Left hindlimb (tissue), 1 donor: ENCODE data around the gene MPND.
A peak's percentile ranks its signal among the peaks of the same experiment; 100 is the strongest.

Experiments
- DNase-seq: peaks from one replicate; pipeline ENCODE4 v3.0.0-alpha.2; 2018

MPND gene

DNA sequence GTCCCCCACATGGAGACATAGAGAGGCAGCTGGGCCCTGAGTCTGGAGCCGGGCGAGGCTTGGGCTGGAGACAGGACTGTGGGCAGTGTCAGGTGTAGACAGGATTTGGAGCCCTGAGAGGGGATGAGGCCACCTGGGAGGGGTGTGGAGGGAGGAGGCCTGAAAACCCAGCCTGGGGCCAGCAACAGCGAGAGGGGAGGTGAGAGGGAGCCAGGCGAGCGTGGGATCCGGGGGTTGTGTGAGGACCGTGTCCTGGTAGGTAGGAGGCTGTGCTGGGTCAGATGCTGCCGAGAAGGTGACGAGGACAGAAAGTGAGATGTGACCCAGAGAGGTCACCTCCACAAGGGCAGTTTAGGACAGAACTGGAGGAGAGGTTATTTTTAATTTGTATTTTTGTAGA lies 7.4 kb downstream of the MPND start:
- DNase-seq, result no peak

DNA sequence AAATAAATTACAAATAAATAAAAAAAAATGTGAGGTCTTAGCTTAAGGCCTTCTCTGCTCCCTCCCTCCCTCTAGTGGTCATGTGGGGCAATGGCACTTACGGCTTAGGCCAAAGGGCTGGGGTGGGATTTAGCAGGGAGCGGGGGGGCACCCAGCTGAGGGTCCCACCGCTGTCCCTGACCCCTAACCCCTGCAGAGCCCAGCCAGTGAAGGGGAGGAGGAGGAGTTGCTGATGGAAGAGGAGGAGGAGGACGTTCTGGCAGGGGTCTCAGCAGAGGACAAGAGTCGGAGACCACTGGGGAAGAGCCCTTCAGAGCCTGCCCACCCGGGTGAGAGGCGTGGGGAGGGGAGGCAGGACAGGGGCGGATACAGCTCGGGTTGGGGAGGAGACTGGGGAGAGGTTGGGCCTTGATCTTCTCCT lies 9.3 kb downstream of the MPND start:
- DNase-seq, result peak; percentile 40

DNA sequence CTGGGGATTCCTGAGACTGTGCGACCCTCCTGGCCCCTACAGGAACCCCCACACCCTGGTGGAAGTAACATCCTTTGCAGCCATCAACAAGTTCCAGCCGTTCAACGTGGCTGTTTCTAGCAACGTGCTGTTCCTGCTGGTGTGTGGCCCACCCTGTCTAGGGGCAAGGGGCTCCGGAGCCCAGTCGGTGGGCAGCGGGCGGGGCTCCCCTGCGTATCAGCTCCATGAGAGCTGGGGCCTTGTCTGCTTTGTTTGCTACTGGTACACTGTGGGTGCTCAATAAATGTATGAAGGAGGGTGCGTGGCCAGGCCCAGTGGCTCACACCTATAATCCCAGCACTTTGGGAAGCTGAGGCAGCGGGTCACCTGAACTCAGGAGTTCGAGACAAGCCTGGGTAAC lies 10.9 kb downstream of the MPND start:
- no peak for DNase-seq

DNA sequence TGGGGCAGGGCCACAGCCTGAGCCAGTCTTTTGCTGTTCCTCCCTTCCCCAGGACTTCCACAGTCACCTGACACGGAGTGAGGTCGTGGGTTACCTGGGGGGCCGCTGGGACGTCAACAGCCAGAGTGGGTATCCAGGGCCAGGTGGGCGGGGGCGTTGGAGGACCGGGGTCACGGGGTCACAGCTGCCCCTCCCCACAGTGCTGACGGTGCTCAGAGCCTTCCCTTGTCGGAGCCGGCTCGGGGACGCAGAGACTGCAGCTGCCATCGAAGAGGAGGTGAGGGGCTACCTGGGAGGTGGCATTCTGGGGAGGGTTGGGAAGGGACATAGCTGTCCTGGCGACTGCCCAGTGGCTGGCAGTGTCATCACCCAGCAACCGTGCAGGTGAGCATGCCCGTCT lies 11.5 kb downstream of the MPND start:
- no peak for DNase-seq

DNA sequence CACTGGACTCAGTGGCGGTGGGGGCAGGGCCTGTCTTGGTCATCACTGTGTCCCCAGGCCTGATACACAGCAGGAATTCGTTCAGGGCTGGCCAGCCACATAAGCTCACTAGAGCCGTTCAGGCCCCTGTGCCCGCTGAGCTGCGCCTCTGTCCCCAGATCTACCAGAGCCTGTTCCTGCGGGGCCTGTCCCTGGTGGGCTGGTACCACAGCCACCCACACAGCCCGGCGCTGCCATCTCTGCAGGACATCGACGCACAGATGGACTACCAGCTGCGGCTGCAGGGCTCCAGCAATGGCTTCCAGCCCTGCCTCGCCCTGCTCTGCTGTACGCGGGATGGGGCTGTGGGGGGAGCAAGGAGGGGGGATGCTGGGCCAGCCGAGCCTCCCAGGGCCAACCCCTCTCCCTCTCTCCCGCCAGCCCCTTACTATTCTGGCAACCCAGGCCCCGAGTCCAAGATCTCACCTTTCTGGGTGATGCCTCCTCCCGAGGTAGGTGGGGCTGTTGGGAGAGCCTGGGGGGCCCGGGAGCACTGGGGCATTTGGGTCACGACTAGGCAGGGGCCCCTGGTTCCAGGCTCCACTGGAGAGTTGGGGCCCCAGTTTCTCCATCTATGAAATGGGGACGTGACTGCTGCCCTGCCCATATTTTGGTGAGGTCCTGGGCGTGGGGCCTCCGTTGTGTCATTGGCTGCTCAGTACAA lies 13.9 kb downstream of the MPND start:
- no peak for DNase-seq

DNA sequence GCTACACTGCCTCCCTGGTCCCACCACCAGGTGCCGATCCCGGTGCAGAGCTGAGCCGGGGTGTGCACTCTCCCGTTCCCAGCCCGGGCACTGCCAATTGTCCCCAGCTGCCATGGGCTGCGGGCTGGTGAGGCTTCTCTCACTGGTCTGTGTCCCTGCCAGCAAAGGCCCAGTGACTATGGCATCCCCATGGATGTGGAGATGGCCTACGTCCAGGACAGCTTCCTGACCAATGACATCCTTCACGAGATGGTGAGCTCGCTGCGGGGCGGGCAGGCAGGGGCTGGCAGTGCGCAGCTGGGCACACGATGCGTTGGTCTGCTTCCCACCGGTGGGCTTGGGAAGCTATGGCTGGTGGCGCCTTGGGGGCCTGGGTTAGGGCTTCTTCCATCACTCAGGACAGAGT lies 14.6 kb downstream of the MPND start:
- DNase-seq, result no peak

DNA sequence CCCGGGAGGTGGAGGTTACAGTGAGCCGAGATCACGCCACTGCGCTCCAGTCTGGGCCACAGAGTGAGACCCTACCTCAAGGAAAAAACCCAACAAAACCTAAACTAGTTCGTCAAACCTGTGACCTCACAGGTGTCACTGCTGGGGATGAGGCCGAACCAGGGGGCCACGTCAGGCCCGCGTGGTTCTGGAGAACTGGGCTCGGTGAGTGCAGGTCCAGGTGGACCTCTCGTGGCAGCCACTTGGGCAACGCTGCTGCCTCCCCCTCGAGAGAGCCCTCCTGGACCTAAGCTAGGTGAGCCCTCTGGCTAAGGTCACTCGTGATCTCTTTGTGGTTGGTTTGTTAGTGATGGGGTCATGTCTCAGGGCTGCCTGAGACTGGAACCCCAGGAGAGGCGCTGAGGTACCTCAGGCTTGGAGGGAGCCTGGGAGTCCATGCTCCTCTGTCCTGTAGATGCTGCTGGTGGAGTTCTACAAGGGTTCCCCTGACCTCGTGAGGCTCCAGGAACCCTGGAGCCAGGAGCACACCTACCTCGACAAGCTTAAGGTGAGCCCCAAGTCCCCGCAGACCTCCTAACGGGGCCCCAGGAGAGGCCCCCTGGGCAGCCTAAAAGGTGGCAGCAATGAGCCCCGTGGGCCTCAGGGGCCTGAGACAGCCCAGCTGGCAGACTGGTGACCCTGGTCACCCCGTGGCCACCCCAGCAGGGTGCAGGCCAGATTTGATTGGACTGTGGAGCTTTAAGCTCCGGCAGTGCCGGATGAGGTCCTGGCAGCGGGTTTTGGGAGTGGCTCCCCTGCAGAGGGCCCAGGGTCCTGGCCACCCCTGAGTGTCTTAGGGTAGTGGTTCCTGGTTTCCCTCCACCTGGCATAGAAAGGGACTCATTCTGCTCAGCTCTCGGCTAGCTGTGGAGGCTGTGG lies 15.6 kb downstream of the MPND start:
- DNase-seq, result no peak

DNA sequence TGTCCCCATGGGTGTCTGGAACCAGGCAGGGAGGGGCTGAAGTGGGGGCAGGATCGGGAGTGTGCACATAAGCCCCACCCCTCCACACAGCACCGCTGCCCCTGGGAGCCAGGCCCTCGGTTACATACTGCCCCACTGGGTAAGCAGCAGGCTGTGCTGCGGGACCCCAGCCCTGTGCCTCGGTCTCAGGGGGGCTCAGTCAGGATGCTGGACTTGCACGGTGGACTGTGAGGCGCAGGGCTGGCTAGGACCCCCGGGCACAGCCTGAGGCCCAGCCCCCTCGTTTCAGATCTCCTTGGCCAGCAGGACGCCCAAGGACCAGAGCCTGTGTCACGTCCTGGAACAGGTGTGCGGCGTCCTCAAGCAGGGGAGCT lies 16.3 kb downstream of the MPND start:
- no peak for DNase-seq

DNA sequence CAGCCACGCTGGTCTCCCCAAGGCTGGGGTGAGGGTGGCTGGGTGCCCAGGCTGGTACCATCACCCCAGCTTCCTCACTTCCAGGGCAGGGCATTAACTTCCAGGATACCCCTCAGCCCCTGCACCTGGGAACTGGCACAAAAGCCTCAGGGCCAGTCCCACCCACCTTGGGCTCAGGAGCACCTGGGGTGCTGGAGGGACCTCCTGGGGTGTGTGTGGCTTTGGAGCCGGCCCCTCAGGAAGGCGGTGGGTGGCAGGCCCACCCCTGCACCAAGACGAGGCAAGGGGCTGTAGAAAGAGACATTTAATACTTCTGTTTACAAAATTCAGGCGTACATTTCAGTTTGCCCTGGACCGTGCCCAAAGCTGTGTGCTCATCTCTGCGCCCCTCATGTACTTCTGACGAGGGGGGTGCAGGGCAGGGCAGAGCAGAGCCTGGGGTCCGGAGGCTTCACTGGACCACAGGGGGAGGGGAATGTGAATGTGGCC lies 16.8 kb downstream of the MPND start:
- no peak for DNase-seq

DNA sequence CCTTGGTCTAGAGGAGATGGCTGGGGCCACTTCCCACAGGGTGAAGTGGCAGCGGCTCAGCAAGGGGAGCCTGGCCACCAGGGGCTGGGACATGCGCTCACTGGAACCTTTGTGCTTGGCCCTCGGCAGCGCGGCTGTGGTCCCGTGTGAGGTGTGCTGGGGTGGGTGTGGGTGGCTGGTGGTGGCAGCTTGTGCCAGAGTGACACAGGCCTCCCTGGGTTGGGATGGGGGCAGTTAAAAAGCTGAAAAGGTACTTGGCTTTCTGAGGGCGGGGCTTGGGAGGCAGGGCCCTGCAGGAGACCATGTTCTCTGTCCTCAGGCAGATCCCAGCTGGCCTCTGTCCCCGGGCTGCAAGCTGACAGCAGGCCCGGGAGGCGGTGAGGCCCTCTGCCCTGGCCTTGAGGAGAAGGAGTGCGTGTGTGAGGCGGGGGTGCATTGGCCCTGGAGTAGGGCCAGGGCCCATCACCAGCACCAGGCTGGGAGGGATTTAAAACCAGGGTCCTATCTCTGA lies 17.3 kb downstream of the MPND start:
- DNase-seq, result no peak

DNA sequence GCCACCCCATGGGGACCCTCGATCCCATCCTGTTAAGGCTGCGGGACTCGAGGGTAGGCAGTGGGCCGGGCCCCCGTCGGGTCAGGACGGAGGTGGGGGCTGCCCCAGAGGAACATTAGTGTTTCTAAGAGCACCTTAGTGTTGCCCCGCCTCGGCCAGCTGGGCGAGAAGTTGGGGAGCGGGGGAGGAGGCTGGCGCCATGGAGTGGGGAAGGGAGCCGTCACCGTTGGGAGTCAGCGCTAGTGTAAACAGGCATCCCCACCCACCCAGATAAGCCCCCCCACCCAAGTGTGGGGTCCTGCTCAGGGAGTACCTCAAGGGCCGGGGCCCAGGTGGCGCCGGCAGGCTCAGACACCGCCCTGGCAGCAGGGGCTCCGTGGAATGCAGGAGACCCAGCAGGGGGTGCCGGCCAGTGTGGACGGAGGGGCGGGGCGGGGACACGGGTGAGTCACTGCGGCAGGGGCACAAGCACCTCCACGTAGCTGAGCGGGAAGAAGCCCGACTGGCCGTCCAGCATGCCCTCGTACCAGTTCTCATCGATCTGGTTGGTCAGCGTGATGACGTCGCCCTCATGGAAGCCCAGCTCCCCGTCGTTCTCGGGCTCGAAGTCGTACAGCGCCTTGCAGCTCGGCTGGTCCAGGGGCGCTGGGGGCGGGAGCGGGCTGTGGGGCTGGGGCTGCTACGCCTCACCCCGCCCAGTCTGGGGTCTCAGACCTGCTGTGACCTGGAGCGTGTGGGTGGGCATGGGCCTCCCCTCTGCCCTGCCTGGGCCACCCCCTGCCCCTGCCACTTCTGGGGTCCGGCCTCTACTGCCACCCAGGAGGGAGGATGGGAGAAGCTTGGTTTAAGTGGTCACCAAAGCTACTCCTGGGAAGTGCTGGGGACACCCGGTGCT lies 18.0 kb downstream of the MPND start:
- DNase-seq, result no peak

DNA sequence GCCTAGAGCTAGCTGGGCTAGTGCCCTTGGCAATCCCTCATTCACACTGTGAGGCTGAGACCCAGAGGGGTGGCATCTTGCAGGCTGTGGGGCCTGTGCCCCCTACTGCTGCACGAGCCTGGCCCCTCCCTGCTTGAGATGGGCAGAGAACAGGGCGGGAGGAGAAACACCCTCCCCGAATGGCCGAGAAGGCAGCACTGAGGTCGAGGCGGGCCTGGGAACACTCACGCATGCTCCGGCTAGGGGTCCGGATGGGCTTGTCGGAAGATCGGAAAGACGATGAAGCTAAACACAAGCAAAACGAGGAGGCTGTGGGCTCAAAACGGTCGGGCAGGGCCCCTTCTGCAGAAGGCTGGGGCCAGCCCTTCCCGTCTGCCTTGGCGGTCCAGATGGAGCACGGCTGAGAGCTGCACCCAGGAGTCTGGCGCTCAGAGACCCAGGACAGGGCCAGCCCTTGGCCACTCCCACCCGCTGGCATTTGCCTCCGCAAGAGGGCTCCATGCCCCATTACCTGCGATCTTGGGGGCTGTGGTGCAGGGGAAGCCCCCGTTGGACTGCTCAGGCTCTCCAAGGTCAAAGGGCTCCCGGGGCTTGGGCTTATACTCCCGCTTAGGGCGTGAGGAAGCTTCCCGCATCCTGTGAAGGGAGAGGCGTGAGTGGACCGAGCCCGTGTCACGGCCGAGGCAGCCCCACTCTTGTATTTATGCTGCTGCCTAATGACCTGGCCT lies 18.9 kb downstream of the MPND start:
- no peak for DNase-seq

DNA sequence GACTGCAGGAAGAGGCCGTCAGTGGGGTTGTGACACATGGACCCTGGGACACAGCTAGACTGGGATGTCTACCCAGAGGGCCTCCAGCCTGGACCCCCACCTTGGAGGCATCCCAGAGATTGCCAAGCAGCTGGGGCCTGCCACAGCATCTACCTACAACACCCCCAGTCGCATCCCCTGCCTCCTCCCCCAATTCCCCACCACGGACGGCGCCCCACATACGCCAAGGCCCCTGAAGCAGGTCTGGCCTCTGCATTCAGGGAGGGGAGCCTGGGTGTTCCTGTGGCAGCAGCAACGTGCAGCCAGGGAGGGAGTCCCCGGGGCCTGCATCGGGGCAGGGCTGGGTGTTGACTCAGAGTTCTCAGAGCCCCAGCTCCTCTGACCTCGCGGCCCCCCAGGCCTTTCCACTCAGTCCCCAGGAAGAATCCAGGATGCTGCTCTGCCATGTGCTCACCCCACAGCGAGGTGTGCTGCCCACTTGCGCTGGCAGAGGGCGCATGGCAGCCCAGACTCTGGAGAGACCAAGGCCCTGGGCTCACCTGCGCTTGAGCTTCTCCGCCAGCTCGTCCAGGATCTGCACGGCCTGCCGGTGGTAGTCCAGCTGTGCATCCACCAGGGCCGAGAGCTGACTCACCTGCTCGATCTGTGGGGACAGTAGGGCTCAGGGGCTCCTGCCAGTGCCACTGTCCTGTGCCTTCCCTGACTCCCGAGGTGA lies 19.6 kb downstream of the MPND start:
- DNase-seq, result no peak

DNA sequence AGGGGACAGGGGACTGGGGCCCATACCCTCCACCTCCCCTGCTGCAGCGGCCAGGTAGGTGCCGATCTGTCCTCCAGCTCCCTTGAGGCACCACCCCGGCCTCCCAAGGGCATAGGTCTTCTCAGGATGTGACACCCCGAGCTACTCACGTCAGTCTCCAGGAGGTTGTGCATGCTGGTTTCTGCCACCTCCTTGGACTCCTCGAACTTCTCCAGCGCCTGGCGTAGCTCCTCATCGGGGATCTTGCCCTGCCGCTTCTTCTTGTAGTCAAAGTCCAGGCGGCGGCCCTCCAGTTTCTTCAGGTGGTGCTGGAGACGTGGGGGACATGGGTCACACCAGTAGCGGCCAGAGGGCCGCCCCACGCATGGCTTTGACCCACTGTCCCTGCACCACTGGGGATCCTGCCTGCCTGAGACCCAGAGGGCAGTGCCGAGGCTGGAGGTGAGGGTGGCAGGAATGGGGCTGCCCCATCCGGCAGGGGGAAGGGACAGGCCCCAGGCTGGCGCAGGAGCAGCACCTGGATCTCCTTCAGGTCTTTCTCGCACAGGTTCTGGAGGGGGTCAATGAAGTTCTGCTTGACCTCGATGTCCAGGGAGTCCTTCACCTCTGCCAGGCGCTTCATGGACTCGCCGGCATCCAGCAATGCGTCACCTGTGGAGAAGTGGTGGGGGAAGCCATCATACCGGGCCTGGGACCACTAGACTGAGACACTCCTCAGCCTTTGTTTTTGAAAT lies 20.4 kb downstream of the MPND start:
- DNase-seq, result no peak

DNA sequence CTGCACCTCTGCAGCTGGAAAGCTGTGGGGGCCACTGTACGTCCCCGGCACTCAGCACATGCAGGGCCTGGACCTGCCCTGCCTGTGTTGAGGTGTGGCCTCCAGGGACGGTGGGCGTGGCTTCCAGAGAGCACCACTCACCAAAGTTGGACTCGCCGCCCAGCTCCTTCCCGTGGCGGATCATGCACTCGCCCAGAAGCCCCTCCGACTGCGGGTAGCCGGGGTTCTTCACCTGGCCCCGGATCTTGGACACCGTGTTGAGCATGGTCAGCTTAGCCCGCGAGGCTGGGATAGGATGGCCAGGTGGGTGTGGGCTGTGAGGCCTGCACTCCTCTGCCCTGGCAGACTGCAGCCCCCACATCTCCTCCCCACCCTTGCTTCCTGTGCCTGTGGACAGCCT lies 22.0 kb downstream of the MPND start:
- no peak for DNase-seq

DNA sequence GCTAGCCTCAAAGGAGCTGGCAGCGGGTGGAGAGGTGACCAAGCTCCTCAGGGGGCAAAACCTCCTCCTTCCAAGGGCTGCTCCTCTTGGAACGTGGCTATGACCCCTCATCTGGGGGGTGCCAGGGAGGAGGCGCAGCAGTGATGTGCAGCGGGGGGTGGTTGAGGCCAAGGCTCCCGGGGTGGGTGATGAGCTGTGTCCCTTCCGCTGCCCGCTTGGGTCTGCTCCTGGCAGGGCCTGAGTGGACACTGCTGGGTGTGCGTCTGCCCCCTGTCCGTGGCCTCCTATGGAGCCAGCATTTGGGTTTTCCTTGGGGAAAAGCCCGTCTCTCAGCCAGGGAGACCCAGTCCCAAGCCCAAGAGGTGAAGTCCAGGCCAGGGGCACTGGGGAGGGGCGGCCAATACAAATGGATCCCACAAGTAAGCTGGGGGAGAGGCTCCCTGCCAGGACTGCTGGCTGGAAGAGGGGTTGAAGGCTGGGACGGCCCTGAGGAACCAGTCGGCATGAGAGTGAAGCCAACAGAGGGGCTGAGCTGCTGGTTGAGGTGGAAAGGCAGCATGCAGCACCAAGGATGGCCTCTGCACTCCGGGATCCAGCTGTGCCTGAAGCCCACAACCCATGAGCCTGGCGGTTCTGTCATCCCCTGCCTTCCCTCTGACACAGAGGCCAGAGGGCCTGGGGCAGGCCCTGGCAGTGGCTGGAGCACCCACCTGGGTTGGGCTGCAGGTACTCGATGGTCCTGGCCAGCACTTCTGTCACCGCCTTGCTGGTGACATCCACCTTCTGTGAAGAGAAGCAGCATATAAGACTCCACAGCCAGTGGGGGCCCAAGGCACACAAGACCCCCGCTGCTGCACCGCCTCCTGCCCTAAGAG lies 22.7 kb downstream of the MPND start:
- DNase-seq, result no peak

DNA sequence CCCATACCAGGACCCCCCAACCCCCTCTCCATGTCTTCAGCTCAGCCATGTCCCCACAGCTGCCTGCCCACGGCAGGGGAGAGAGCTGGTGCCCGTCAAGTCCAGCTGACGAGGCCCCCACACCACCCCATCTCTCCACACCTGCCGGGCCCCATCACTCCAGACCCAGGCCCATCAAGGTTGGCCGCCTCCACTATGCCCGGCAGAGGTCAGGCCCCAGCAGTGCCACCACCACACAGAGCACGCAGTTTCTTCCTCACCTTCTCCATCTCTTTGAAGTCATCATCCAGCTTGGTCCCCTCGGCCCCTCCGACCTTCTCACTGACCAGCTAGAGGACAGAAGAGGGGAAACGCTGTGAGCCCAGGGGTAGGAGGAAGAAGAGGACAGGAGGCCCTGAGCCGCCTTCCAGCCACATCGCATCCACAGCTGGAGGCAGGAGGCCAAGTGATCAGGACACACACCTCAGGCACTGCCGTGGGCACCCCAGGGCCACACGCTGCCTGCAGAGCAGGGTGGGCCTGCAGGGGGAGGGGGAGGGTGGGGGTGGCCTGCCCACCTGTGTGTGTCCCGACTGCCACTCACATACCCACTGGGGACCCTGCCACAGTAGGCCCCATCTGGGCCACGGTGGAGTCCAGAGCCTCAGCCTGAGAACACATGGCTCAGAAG lies 23.4 kb downstream of the MPND start:
- no peak for DNase-seq

DNA sequence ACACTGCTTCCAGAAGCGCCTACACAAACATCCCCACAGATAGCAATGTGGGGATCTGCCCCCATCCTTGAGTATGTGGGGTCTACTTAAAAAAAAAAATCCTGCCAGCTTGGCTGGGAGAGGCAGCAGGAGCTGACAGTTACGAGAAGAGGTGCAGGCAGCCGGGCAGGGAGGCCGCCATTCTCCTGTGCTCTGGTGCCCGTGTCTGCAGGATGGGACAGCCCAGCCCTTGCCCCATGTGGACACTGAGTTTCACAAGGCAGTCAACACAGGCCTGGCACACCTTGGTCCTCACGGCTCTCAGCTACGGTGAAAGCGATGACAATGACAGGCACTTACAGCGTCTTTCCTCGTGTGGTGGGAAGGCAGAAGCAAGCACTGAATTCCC lies 24.0 kb downstream of the MPND start:
- no peak for DNase-seq

DNA sequence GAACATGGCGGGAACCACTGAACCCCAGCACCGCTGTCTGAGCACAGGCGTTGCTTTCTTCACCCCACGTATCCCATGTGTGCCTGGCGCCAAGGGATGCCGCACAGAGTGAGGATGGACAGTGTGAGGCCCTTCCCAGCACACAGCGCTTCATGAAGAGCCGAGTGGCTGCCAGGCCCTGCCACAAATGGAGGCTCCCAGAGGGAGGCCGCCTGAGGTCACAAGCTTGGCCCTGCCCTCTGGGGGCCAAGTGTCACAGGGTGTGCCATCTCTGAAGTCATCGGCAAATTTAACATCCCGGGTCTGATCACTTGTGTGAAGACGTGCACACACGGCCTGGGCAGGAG lies 24.4 kb downstream of the MPND start:
- no peak for DNase-seq
